Subcutaneous adipose tissue (tissue), 4 donors: ENCODE data around the gene TBCEL. TPM values are rescaled to one million over a fixed set of nuclear protein-coding genes. Genes with fewer than 3 reads are reported as not detected.

Experiments
- total RNA-seq, 4 donors: library from RNA; depleted of rRNA; stranded (reverse); fragments of >200 nt; gene quantifications; one replicate each; pipeline ENCODE4 v1.1.0, GENCODE V29; 2016
- TF ChIP-seq, protein P1 (sequence below): fragments of 450-650 bp; IDR thresholded peaks from one replicate; pipeline ENCODE4 v1.5.1; 2016; ENCODE audit warnings: low read depth, mild to moderate bottlenecking, control low read depth, antibody characterized with exemption, moderate library complexity

The TBCEL gene
- total RNA-seq, 4 donors from 2014 or later = 15.8 to 26.0 (median 18.2) TPM

DNA sequence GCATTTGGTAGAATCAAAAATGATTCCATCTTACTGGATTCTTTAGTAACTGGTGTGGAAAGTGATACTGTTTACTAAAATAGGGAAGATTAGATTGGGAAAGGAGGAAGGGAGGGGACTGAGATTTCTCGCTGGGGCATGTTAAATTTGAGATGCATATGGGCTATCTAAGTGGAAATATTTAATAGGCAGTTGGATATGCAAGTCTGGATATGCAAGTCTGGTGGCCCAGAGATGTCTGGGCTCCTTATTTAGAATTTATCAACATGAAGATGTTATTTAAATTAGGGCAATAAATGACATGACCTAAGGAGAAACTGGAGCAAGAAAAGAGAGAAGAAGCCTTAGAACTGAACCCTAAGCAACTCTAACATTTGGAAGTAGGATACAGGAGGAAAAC is 17.0 kb upstream of the TBCEL start:
- TF ChIP-seq, protein P1, sequence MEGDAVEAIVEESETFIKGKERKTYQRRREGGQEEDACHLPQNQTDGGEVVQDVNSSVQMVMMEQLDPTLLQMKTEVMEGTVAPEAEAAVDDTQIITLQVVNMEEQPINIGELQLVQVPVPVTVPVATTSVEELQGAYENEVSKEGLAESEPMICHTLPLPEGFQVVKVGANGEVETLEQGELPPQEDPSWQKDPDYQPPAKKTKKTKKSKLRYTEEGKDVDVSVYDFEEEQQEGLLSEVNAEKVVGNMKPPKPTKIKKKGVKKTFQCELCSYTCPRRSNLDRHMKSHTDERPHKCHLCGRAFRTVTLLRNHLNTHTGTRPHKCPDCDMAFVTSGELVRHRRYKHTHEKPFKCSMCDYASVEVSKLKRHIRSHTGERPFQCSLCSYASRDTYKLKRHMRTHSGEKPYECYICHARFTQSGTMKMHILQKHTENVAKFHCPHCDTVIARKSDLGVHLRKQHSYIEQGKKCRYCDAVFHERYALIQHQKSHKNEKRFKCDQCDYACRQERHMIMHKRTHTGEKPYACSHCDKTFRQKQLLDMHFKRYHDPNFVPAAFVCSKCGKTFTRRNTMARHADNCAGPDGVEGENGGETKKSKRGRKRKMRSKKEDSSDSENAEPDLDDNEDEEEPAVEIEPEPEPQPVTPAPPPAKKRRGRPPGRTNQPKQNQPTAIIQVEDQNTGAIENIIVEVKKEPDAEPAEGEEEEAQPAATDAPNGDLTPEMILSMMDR = no peak

DNA sequence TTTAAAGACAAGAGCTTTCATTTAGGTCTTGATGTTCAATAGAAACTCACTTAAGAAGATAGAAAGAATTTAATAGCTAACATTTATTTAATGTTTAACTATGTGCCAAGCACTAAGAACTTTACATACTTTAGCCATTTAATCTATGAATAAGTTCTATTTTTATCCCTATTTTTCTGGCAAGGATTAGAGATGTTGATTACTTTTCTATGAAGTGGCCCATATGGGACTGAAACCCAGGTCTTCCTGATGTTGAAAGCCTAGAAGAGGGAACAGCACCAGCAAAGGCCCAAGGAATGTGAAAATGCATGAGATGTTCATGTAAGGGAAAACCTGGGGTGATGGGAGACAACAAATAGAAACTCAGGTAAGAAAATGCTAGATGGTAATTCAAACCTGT is 15.4 kb upstream of the TBCEL start:
- TF ChIP-seq, protein P1 = no peak

DNA sequence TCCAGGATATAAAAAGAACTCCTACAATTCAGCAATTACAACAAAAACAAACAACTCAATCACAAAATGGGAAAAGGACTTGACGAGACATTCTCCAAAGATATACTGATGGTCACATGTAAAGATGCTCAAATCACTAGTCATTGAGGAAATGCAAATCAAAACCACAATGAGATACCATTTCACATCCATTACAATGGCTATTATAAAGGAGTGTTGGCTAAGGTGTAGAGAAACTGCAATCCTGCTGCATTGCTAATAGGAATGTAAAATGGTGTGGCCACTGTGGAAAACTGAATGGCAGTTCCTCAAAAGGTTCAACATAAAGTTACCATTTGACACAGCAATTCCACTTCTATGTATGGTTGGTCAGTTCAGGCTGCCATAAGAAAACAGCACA is 11.8 kb upstream of the TBCEL start:
- TF ChIP-seq, protein P1 = no peak

DNA sequence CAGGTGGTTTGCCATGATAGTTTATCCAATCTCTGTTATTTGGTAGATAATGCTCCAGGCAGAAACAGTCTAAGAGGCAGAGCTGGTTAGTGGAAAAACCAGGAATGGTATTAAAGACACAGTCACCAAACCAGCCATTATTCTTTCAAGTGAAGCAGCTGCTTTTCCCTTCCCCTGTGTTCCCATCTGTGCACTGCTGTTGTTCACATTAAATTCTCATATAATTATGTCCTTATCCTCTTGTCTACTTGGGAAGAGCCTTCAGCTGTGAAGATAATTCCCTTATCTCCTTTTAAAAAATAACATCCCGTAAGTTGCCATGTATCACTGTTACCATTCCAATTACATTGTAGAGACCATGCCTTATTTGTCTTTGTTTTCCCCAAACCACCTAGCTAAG is 5.2 kb upstream of the TBCEL start:
- TF ChIP-seq, protein P1 = no peak

DNA sequence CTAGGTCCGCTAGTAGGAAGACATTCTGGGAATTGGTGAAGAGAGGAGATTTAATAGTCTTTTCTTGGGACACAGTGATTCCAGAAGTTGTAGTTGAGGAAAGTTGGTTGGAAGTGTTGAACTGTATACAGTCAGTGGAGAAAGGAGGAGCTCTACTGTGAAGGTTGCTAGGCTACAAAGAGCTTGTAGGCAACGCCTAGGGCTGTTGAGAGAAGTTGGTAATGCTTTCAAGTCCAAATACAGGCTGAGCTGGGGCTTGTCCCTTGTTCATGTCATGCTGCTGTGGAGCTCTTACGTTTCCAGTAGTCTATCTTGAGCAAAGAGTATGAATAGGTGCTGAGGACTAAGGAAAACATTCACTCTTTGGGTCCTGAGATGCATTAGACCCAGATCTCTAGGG is 1.1 kb downstream of the TBCEL start:
- TF ChIP-seq, protein P1 = no peak

DNA sequence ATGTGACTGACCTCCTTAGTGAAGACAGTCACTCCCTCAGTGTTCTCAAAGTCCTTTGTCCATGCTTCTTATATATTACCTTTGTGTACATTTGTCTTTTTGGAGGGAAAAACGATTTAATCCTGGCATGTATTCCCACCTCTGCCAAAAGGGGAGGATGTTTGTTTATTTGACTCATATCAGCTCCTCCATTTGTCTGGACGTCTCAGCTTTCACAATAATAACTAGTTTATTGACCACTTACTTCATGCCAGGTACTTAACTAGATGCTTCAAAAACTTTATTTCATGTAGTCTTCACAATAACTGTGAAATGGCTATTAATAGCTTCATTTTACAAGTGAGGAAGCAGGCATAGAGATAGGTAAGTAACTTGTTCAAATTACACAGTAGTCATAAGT is 5.3 kb downstream of the TBCEL start:
- TF ChIP-seq, protein P1 = no peak

DNA sequence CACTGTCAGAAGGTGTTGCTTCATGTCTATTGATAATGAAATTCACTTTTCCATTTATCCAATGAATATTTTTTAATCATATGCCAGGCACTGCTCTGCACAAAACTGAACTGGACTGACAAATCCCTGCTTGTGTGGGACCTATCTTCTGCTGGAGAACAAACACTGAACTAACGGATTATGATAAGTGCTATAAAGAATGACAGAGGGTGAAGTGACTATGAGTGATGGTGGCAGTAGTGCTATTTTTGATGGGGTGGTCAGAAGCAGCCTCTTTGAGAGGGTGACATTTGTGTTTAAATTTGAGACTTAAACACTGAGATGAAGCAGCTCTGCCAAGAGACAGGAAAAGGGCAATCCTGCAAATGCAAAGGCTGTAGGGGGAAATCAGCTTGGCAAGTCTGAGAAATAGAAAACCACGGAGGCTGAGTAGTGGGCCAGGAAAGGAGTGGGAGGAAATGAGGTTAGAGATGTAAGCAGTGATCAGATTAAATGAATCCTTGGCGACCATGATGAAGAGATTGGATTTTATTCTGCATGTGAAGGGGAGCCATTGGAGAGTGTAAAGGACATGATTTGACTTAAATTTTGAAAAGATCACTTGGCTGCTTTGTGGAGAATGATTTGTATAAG is 6.0 kb downstream of the TBCEL start:
- TF ChIP-seq, protein P1 = no peak
